CD4-positive, alpha-beta T cell treated with Interleukin-15 for 1 hour (primary cell): ENCODE data around the gene STK10.
A peak's percentile ranks its signal among the peaks of the same experiment; 100 is the strongest.

Source experiments
- DNase-seq: peaks from one replicate; pipeline ENCODE4 v3.0.0-alpha.2; 2020

Gene STK10

DNA sequence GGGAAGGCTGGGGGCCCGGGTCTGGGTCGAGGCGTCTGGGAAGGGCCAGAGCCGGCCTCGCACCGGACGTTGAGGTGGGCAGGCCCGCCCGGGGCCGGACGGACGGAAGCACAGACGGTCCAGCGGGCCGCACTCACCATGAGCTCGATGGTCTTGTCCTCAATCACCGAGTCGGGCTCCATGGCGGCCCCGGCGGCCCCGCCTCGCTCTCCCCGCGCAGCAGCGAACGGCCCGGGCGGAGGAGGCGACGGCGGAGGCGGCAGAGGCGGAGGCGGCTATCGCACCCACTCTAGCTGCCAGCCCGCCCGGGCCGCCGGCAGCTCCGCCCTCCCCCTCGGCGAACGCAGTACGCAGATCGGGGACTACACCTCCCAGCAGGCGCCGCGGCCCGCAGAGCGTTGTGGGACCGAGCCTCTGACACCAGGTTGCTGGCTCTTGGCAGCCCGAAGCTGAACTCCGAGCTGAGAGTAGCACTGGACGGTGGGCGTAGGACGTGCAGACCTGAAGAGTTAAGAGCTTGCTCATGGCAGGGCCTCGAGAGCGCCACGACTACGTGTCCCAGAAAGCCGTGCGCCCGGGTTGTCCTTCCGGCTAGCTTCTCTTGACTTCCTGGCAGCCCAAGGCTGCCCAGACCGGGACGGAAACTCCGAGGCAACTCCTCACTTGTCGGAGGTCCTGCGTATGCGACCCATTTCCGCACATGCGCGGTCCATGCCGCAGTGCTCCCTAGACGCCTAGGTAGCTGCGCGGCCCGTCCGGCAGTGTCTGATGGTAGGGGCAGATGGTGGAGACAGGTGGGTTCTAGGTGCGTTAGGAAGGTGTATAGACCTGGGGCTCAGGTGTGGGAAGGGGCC, 181.5 kb downstream of the STK10 start, which contains the start of gene FBXW11:
FBXW11 (minus strand) TSS at position 318 of the 854 bp plus-strand sequence; CDS start at position 182, 136 bp downstream.
- DNase-seq, result peak; percentile 97

DNA sequence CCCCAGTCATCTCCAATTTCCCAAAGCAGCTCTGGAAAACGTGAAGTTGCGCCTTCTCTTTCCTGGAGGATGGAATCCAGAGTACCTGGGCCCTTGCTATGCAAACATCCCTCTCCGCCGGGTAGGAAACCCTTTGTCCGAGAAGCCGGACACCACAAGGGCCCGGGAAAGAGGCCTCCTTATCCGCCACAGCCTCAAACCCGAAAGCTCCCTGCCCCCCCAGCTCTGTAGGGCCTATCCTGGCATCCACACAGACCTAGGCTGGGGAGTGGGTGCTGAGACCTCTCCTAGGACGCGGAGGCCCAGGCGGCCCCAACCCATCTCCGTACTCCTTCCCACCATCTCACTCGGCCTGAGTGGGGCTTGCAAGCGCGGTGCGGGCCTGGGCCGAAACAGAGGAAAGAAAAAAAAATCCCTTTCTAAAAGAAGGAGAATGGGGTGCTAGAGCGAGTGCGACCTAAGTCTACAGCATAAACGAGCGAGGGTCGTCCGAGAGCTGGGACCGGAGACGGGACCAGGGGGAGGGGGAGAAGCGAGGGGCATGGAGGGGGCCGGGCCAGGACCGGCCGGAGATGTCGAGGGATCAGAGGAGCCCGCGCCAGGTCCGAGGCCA, 182.2 kb downstream of the STK10 start:
- DNase-seq, result no peak

- DNase-seq, result no peak
Measured at GRCh38 chr5:172004824-172005237, 183.2 kb downstream of the STK10 start.

GRCh38 chr5:172003746-172004145, 184.3 kb downstream of the STK10 start:
- no peak for DNase-seq

- DNase-seq, result no peak
Measured at GRCh38 chr5:172002840-172003512, 185.0 kb downstream of the STK10 start.

GRCh38 chr5:172002310-172002709, 185.7 kb downstream of the STK10 start:
- DNase-seq, result no peak

DNA sequence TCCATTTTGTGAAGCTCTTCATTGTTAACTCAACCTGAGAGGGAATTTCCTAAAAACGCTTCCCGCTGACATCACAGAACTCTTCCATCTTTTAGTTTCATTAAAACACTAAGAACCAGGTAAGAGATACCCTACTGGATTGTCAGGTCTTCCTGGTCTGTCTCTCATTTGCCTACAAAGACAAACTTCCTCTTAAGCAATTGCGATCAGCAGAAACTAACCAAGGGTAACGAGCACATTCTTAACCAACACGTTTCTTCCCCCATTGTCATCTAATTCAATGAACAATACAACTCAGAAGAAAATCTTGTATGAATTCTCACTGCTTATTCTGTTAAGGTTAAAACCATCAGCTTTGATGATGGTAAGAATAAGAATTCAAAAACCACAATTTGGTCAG, 188.1 kb downstream of the STK10 start:
- DNase-seq, result no peak

GRCh38 chr5:171999100-171999499, 188.9 kb downstream of the STK10 start:
- no peak for DNase-seq

GRCh38 chr5:171997011-171997410, 191.0 kb downstream of the STK10 start:
- DNase-seq, result no peak

DNA sequence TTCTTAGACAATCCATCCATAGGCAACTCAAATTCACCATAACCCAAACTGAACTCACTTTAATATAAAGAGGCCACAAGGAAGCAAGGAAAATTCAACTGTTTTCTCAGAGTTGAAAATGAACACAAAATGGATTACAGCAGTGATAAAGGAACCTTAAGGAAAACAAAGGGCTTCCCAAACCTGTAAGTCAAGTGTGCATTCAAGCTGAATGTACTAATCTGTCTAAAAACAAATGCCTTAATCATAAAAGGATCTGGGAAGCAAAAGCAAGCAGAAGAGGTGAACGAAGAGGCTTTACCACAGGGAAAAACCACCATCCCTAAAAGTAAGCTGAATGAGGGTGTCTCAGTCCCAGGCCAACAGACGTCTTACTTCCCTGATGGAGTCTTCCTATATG, 195.2 kb downstream of the STK10 start:
- DNase-seq, result no peak

GRCh38 chr5:171992305-171992704, 195.7 kb downstream of the STK10 start:
- DNase-seq, result no peak
